Ovary (tissue), 9 donors: ENCODE measurements around the gene KRT72. TPM values are rescaled to one million over a fixed set of nuclear protein-coding genes. Genes with fewer than 3 reads are reported as not detected.

Experiments used
- DNase-seq, 5 donors: peaks; one replicate each; pipeline ENCODE4 v3.0.0-alpha.2; 2019 to 2020
- H3K27ac ChIP-seq, 2 donors: fragments of 200-600 bp; one replicate each; pipeline versions ENCODE4 v1.5.1 to v1.8.0; 2019 to 2022
- H3K27me3 ChIP-seq: fragments of 200-600 bp; one replicate; pipeline ENCODE4 v1.8.0; 2022
- H3K36me3 ChIP-seq: fragments of 200-600 bp; sonication (generic); one replicate; pipeline ENCODE4 v1.5.1; 2019
- H3K4me1 ChIP-seq: one replicate; pipeline ENCODE4 v1.8.1; 2013; ENCODE audit warnings: mild to moderate bottlenecking, moderate library complexity; ENCODE audit not compliant: insufficient read depth
- H3K4me3 ChIP-seq: fragments of 200-600 bp; sonication (generic); one replicate; pipeline ENCODE4 v1.5.1; 2017
- H3K9me3 ChIP-seq, 2 donors: fragments of 200-600 bp in 1 of 2; sonication (generic) in 1 of 2; one replicate each; pipeline versions ENCODE4 v1.5.1 to v1.8.1; 2013 to 2019; ENCODE audit warnings: mild to moderate bottlenecking in 1 of 2, moderate library complexity in 1 of 2
- CTCF ChIP-seq, 3 donors: fragments of 450-650 bp in 2 of 3; fragments of 200-600 bp in 1 of 3; IDR thresholded peaks; one replicate each; pipeline versions ENCODE4 v1.5.1 to v1.8.0; 2016 to 2022; ENCODE audit warnings: antibody characterized with exemption in 3 of 3, mild to moderate bottlenecking in 1 of 3
- EP300 ChIP-seq: sonication (generic); formaldehyde crosslinking; IDR thresholded peaks from one replicate; pipeline ENCODE4 v1.6.1; 2017; ENCODE audit warnings: antibody characterized with exemption
- POLR2A ChIP-seq: fragments of 450-650 bp; IDR thresholded peaks from one replicate; pipeline ENCODE4 v1.6.1; 2017; ENCODE audit warnings: antibody characterized with exemption, mild to moderate bottlenecking, moderate library complexity
- WGBS, 3 donors: extraction: QIAGEN DNeasy Blood & Tissue Kit in 1 of 3; methylation state at CpG; one replicate each; pipeline versions ENCODE4 v1.1.5 to v1.1.7; 2013 to 2017; 5-methylcytosine and 5-hydroxymethylcytosine counted together
- intact Hi-C, 4 donors: fragments of 100-400 bp; cut with DNase I; formaldehyde crosslinking; loops; one replicate each; pipeline versions ENCODE4 v1.11.0 to v1.15.1; 2022 to 2023
- polyA plus RNA-seq, 2 donors: library from polyadenylated mRNA; stranded (reverse); fragments of 200-250 nt in 1 of 2; fragments of 350-450 nt in 1 of 2; fragmentation: Illumina TruSeq in 1 of 2; extraction: RNeasy Lipid Tissue Mini Kit (QIAGEN cat#74804) in 1 of 2; gene quantifications; one replicate each; pipeline ENCODE4 v1.2.3, GENCODE V29; 2013 to 2014
- total RNA-seq, 7 donors: library from RNA; depleted of rRNA in 2 of 7; stranded (reverse); fragments of >200 nt in 2 of 7; fragmentation: NEBNext Ultra II Directional in 3 of 7; extraction: Animal tissue kit (Norgen Biotek cat#: 25700) in 3 of 7; gene quantifications; one replicate each; pipeline versions ENCODE4 v1.1.0 to v1.2.4, GENCODE V29; 2016 to 2023
- donor health status: DM: no; HTN: no; CAD: no; lungs with moderate emphysema.
- donor health status: DM: no; HTN: no; CAD: no.
- donor health status: Bipolar disorder and iron deficiency.
- donor health status: DM: yes; HTN: yes; CAD: no.
- donor health status: DM: no; HTN: no; CAD: no.
- donor health status: DM: yes; HTN: yes; CAD: no.

The KRT72 gene
- total and polyA plus RNA-seq, 9 donors: not detected

- intact Hi-C loops: no loop called here
Measured at GRCh38 chr12:52537101-52537500, 64.2 kb downstream of the KRT72 start.

More at GRCh38 chr12:52537101-52537500, 64.2 kb downstream of the KRT72 start:
- H3K4me3 ChIP-seq: no peak overlapping the region
- 78 to 81% (median 79%) methylated on average over 3 of the region's 3 CpGs for WGBS, 3 donors
- DNase-seq: no peak
- TF ChIP-seq EP300 (no peak), POLR2A (no peak), CTCF (IDR thresholded peaks at IDR 0.05) (no peak)
- no peaks in the 10 kb centered on the region for H3K9me3 ChIP-seq
- no peaks in the 10 kb centered on the region for H3K4me1 ChIP-seq
- H3K27ac ChIP-seq: no peak overlapping the region
- no peaks in the 10 kb centered on the region for H3K36me3 ChIP-seq
- no peaks in the 10 kb centered on the region for H3K27me3 ChIP-seq

Other genes with a start within 250 kb of the KRT72 start
- gene KRT85, start 234.0 kb downstream of the KRT72 start, total RNA-seq: not detected
- gene KRT85, start 234.0 kb downstream of the KRT72 start, polyA plus RNA-seq: not detected
- not detected for gene KRT84, start 215.8 kb downstream of the KRT72 start, total RNA-seq
- not detected for gene KRT84, start 215.8 kb downstream of the KRT72 start, polyA plus RNA-seq
- gene KRT82, start 195.1 kb downstream of the KRT72 start, total RNA-seq: not detected
- gene KRT82, start 195.1 kb downstream of the KRT72 start, polyA plus RNA-seq: not detected
- gene KRT75, start 167.1 kb downstream of the KRT72 start, total RNA-seq: under 1 TPM in 1 of 7 donors, not detected in 6; 0.08 TPM
- gene KRT75, start 167.1 kb downstream of the KRT72 start, polyA plus RNA-seq: not detected
- under 1 TPM in 1 of 7 donors, not detected in 6; 0.11 TPM for gene KRT6B, start 149.3 kb downstream of the KRT72 start, total RNA-seq
- gene KRT6B, start 149.3 kb downstream of the KRT72 start, polyA plus RNA-seq: not detected
- gene KRT6C, start 127.7 kb downstream of the KRT72 start, total RNA-seq: under 1 TPM in 1 of 7 donors, not detected in 6; 0.17 TPM
- not detected for gene KRT6C, start 127.7 kb downstream of the KRT72 start, polyA plus RNA-seq
- 10 to 100 TPM in 1 of 7 donors, 1 to 10 TPM in 3, under 1 TPM in 2, not detected in 1; 0.50 to 14.5 (median 1.4) TPM for gene KRT6A, start 108.2 kb downstream of the KRT72 start, total RNA-seq
- gene KRT6A, start 108.2 kb downstream of the KRT72 start, polyA plus RNA-seq: under 1 TPM in 1 of 2 donors, not detected in 1; 0.15 TPM
- 10 to 100 TPM in 2 of 7 donors, 1 to 10 TPM in 3, under 1 TPM in 1, not detected in 1; 1.00 to 16.1 (median 2.0) TPM for gene KRT5, start 81.1 kb downstream of the KRT72 start, total RNA-seq
- gene KRT5, start 81.1 kb downstream of the KRT72 start, polyA plus RNA-seq: under 1 TPM; 0.25 to 0.55 TPM
- not detected for gene KRT71, start 48.3 kb downstream of the KRT72 start, total RNA-seq
- not detected for gene KRT71, start 48.3 kb downstream of the KRT72 start, polyA plus RNA-seq
- gene KRT74, start 27.6 kb downstream of the KRT72 start, total RNA-seq: not detected
- not detected for gene KRT74, start 27.6 kb downstream of the KRT72 start, polyA plus RNA-seq
- gene KRT73, start 17.1 kb upstream of the KRT72 start, total RNA-seq: not detected
- not detected for gene KRT73, start 17.1 kb upstream of the KRT72 start, polyA plus RNA-seq
- gene KRT2, start 50.7 kb upstream of the KRT72 start, total RNA-seq: not detected
- not detected for gene KRT2, start 50.7 kb upstream of the KRT72 start, polyA plus RNA-seq
- gene KRT1, start 78.9 kb upstream of the KRT72 start, total RNA-seq: not detected
- not detected for gene KRT1, start 78.9 kb upstream of the KRT72 start, polyA plus RNA-seq
- gene KRT77, start 102.1 kb upstream of the KRT72 start, total RNA-seq: not detected
- not detected for gene KRT77, start 102.1 kb upstream of the KRT72 start, polyA plus RNA-seq
- gene KRT76, start 175.9 kb upstream of the KRT72 start, total RNA-seq: not detected
- gene KRT76, start 175.9 kb upstream of the KRT72 start, polyA plus RNA-seq: not detected
- not detected for gene KRT3, start 194.7 kb upstream of the KRT72 start, total RNA-seq
- gene KRT3, start 194.7 kb upstream of the KRT72 start, polyA plus RNA-seq: not detected
- under 1 TPM in 2 of 7 donors, not detected in 5; 0.17 to 0.34 TPM for gene KRT4, start 212.7 kb upstream of the KRT72 start, total RNA-seq
- not detected for gene KRT4, start 212.7 kb upstream of the KRT72 start, polyA plus RNA-seq
- gene KRT79, start 232.8 kb upstream of the KRT72 start, total RNA-seq: not detected
- gene KRT79, start 232.8 kb upstream of the KRT72 start, polyA plus RNA-seq: not detected
- gene KRT78, start 247.5 kb upstream of the KRT72 start, total RNA-seq: under 1 TPM in 1 of 7 donors, not detected in 6; 0.46 TPM
- gene KRT78, start 247.5 kb upstream of the KRT72 start, polyA plus RNA-seq: not detected